ENCODE measurements around the gene MRLN. TPM values are rescaled to one million over a fixed set of nuclear protein-coding genes. Genes with fewer than 3 reads are reported as not detected.

Gene MRLN
- total and polyA plus RNA-seq, 2 of the 4 experiments (the other 2 are of a cell fraction), result not detected

- Histone ChIP-seq H3K4ac (ENCODE audit: low read depth, low read length) (no peak overlapping the region), H3K9me1 (ENCODE audit: insufficient read depth, low read length) (no peaks in the 10 kb centered on the region), H2AK9ac (replicated peaks; ENCODE audit: low read depth, low read length, poor library complexity) (no peak overlapping the region), H3K9ac (ENCODE audit: low read depth, low read length) (no peak overlapping the region), H4K8ac (ENCODE audit: low read depth in 2 of 2, low read length in 2 of 2) (no peak overlapping the region), H3K27ac (ENCODE audit: insufficient read depth, low read length) (no peak overlapping the region), H2AFZ (replicated peaks; ENCODE audit: low read length, poor library complexity) (no peak overlapping the region), H4K91ac (ENCODE audit: insufficient read depth, low read depth, low read length) (no peak overlapping the region), H3K9me3 (ENCODE audit: control insufficient read depth, insufficient read depth, low read length) (no peaks in the 10 kb centered on the region), H3K4me3 (ENCODE audit: insufficient read depth, low read depth, low read length) (no peak overlapping the region), H2BK5ac (ENCODE audit: low read depth, low read length, poor library complexity, severe bottlenecking) (no peak overlapping the region), H3K27me3 (ENCODE audit: control insufficient read depth, insufficient read depth, low read length) (no peaks in the 10 kb centered on the region; the same call in 1 of the 2 replicates), H3K4me2 (ENCODE audit: low read depth, low read length) (no peak overlapping the region), H2BK15ac (ENCODE audit: low read depth, low read length) (no peak overlapping the region), H3K18ac (ENCODE audit: low read depth, low read length) (no peak overlapping the region), H3K36me3 (ENCODE audit: control insufficient read depth, insufficient read depth, low read length) (no peaks in the 10 kb centered on the region), H2AK5ac (ENCODE audit: low read depth, low read length) (no peak overlapping the region), H3K14ac (replicated peaks; ENCODE audit: low read depth, low read length) (no peak overlapping the region), H3K23ac (ENCODE audit: low read depth, low read length) (no peak overlapping the region), H3K4me1 (ENCODE audit: control insufficient read depth, insufficient read depth, low read length) (no peaks in the 10 kb centered on the region), H3K56ac (ENCODE audit: extremely low read depth, insufficient read depth, low read length) (no peak overlapping the region), H2BK120ac (ENCODE audit: low read depth, low read length) (no peak overlapping the region), H4K5ac (ENCODE audit: low read depth, low read length) (no peak overlapping the region), H2BK20ac (ENCODE audit: low read depth, low read length) (no peak overlapping the region), H4K20me1 (ENCODE audit: insufficient read depth, low read length) (no peaks in the 10 kb centered on the region), H3K79me1 (ENCODE audit: low read depth in 1 of 2, low read length in 2 of 2) (no peaks in the 10 kb centered on the region)
- no TSS peak for BruUV-seq (replicated peaks)
- intact Hi-C loops (cut with micrococcal nuclease) (no loop called here), in situ Hi-C loops (cut with MboI; ENCODE audit: low sequenced_read_pairs) (no loop called here), dilution Hi-C loops (cut with HindIII; ENCODE audit: low sequenced_read_pairs, unreplicated experiment) (no loop called here)
- ATAC-seq (ENCODE audit: low read depth) (no peak), DNase-seq (no peak)
- TF ChIP-seq MAFK (IDR thresholded peaks at IDR 0.05; ENCODE audit: low read depth, low read length), result no peak
- ChIA-PET CTCF (no interaction called here), POLR2A (ENCODE audit: unreplicated experiment) (no interaction called here)
- WGBS, 2 experiments (ENCODE audit: extremely low coverage in 2 of 2, insufficient read length in 1 of 2), result no CpG with 5 or more reads among the region's 1 CpG
Observed at GRCh38 chr10:59735296-59735695, 18.0 kb downstream of the MRLN start.
